HepG2 (cell line): Measurements from ENCODE around the gene MYO1C. TPM values are rescaled to one million over a fixed set of nuclear protein-coding genes. Genes with fewer than 3 reads are reported as not detected.

Experiments used
- ATF5 ChIP-seq: sonication (generic); formaldehyde crosslinking; IDR thresholded peaks from 2 replicates; pipeline ENCODE4 v1.4.0; 2020; ENCODE audit warnings: mild to moderate bottlenecking, low read depth, missing genetic modification reagents
- ETV5 ChIP-seq: IDR thresholded peaks from 2 replicates; pipeline ENCODE4 v1.6.1; 2018; ENCODE audit warnings: missing biosample characterization, missing genetic modification reagents, inconsistent platforms, borderline replicate concordance
- GLI4 ChIP-seq: sonication (generic); formaldehyde crosslinking; IDR thresholded peaks from 2 replicates; pipeline ENCODE4 v1.5.1; 2020; ENCODE audit warnings: missing genetic modification reagents, mild to moderate bottlenecking, moderate library complexity, borderline replicate concordance
- HBP1 ChIP-seq: IDR thresholded peaks from 2 replicates; pipeline ENCODE4 v1.6.1; 2016; ENCODE audit warnings: low read depth, control low read depth
- HMGA1 ChIP-seq: sonication (generic); formaldehyde crosslinking; conservative IDR thresholded peaks from 2 replicates; pipeline ENCODE4 v1.4.0; 2020; ENCODE audit warnings: missing genetic modification reagents
- MYNN ChIP-seq: sonication (generic); formaldehyde crosslinking; IDR thresholded peaks from 2 replicates; pipeline ENCODE4 v1.4.0; 2020; ENCODE audit warnings: mild to moderate bottlenecking, low read depth, missing genetic modification reagents
- MYPOP ChIP-seq: sonication (generic); formaldehyde crosslinking; IDR thresholded peaks from 2 replicates; pipeline ENCODE4 v1.8.1; 2023; ENCODE audit warnings: mild to moderate bottlenecking, moderate library complexity, missing genetic modification reagents
- NONO ChIP-seq, 2 experiments: fragments of 450-650 bp in 1 of 2; sonication (generic) in 1 of 2; formaldehyde crosslinking in 1 of 2; IDR thresholded peaks in 1 of 2; conservative IDR thresholded peaks in 1 of 2; 2 replicates each; pipeline versions ENCODE4 v1.6.1 to v1.8.0; 2017 to 2022; ENCODE audit warnings: mild to moderate bottlenecking in 1 of 2, missing genetic modification reagents in 1 of 2, moderate library complexity in 1 of 2
- PHF21A ChIP-seq: sonication (generic); formaldehyde crosslinking; IDR thresholded peaks from 2 replicates; pipeline ENCODE4 v1.5.0; 2020; ENCODE audit warnings: mild to moderate bottlenecking, missing genetic modification reagents
- RFX3 ChIP-seq: IDR thresholded peaks from 2 replicates; pipeline ENCODE4 v1.6.1; 2016; ENCODE audit warnings: missing biosample characterization, missing genetic modification reagents
- TARDBP ChIP-seq: sonication (generic); formaldehyde crosslinking; IDR thresholded peaks from 2 replicates; pipeline ENCODE4 v1.8.0; 2022; ENCODE audit warnings: mild to moderate bottlenecking, missing genetic modification reagents
- YEATS4 ChIP-seq: sonication (generic); formaldehyde crosslinking; IDR thresholded peaks from 2 replicates; pipeline ENCODE4 v1.4.0; 2020; ENCODE audit warnings: missing genetic modification reagents, borderline replicate concordance
- ZFY ChIP-seq: sonication (generic); formaldehyde crosslinking; IDR thresholded peaks from 2 replicates; pipeline ENCODE4 v1.4.0; 2020; ENCODE audit warnings: missing genetic modification reagents
- ZNF484 ChIP-seq: sonication (generic); formaldehyde crosslinking; IDR thresholded peaks from 2 replicates; pipeline ENCODE4 v1.5.1; 2020; ENCODE audit warnings: mild to moderate bottlenecking, low read depth, missing genetic modification reagents, borderline replicate concordance
- ZNF713 ChIP-seq: sonication (generic); formaldehyde crosslinking; IDR thresholded peaks from 2 replicates; pipeline ENCODE4 v1.4.0; 2020; ENCODE audit warnings: mild to moderate bottlenecking, missing genetic modification reagents
- ZNF788 ChIP-seq: sonication (generic); formaldehyde crosslinking; IDR thresholded peaks from 2 replicates; pipeline ENCODE4 v1.5.0; 2020; ENCODE audit warnings: mild to moderate bottlenecking, missing genetic modification reagents, borderline replicate concordance
- ZNF879 ChIP-seq: sonication (generic); formaldehyde crosslinking; IDR thresholded peaks from 2 replicates; pipeline ENCODE4 v1.8.1; 2023; ENCODE audit warnings: missing genetic modification reagents
- polyA plus RNA-seq, 8 experiments: library from polyadenylated mRNA; depleted of rRNA in 3 of 8; stranded (reverse) in 7 of 8; unstranded in 1 of 8; fragments of >200 nt; fragmentation: Illumina TruSeq in 4 of 8; extraction: Trizol in 4 of 8; gene quantifications; 2 replicates each; pipeline versions ENCODE4 v1.2.1 to v1.2.3, GENCODE V29; 2011 to 2016; ENCODE audit warnings: low read depth in 4 of 8, missing spikeins in 1 of 8, mixed read lengths in 1 of 8; ENCODE audit not compliant: insufficient read depth in 1 of 8
- total RNA-seq, 5 experiments: library from RNA; depleted of rRNA; stranded (reverse); fragments of >200 nt; fragmentation: Illumina TruSeq; extraction: Trizol; gene quantifications; 2 replicates each; pipeline ENCODE4 v1.2.3, GENCODE V29; 2016; ENCODE audit warnings: low read depth in 1 of 5

Gene MYO1C
- total and polyA plus RNA-seq, 2 of the 13 experiments (the other 11 are each of a cell fraction or from before 2014, with no cell fraction given): 22.7 to 40.8 TPM

GRCh38 chr17:1487939-1488825, 4.3 kb downstream of the MYO1C start (continued):
- TF ChIP-seq YEATS4 (CRISPR knock-in tag): peak; percentile 56; the same call in 1 of the 2 replicates
- no peak for TF ChIP-seq HBP1
- no peak for TF ChIP-seq ZNF788 (CRISPR knock-in tag)
- no peak for TF ChIP-seq ZNF484
- TF ChIP-seq ZNF713 (CRISPR knock-in tag): 0 out of 2 replicates have a peak, but pooled peaks have one; percentile 13
- TF ChIP-seq HMGA1 (CRISPR knock-in tag): no peak
- no peak for TF ChIP-seq ZNF879
- no peak for TF ChIP-seq RFX3 (CRISPR knock-in tag)
- TF ChIP-seq ZFY (CRISPR knock-in tag): peak; percentile 63
- TF ChIP-seq TARDBP: peak; percentile 44
- TF ChIP-seq GLI4 (CRISPR knock-in tag): peak; percentile 78; the same call in 1 of the 2 replicates
- TF ChIP-seq MYNN (CRISPR knock-in tag): no peak
- TF ChIP-seq ATF5 (CRISPR knock-in tag): no peak
- TF ChIP-seq PHF21A (CRISPR knock-in tag): 0 out of 2 replicates have a peak, but pooled peaks have one; percentile 30
- peak; percentile 59 for TF ChIP-seq MYPOP (CRISPR knock-in tag)
- TF ChIP-seq ETV5 (CRISPR knock-in tag): peak; percentile 18; the same call in 1 of the 2 replicates
- TF ChIP-seq NONO (IDR thresholded peaks at IDR 0.05): no peak
- TF ChIP-seq NONO (CRISPR knock-in tag; conservative IDR thresholded peaks at IDR 0.05): peak; percentile 46; the same call in 1 of the 2 replicates
